Prostate gland (tissue), 2 donors: ENCODE measurements around the gene ARL6IP1.

Source experiments
- POLR2A ChIP-seq: fragments of 450-650 bp; IDR thresholded peaks from one replicate; pipeline ENCODE4 v1.6.1; 2016; ENCODE audit warnings: antibody characterized with exemption, mild to moderate bottlenecking
- POLR2AphosphoS5 ChIP-seq: sonication (generic); formaldehyde crosslinking; IDR thresholded peaks from one replicate; pipeline ENCODE4 v1.6.1; 2017; ENCODE audit warnings: antibody characterized with exemption
- TF ChIP-seq, protein P1 (sequence below), 4 experiments: fragments of 200-600 bp in 2 of 4; fragments of 450-650 bp in 2 of 4; sonication (generic) in 2 of 4; IDR thresholded peaks; 1 replicate in 3 of 4; 2 replicates in 1 of 4; pipeline ENCODE4 v1.5.1; 2016 to 2019; ENCODE audit warnings: antibody characterized with exemption in 4 of 4, mild to moderate bottlenecking in 2 of 4, moderate library complexity in 2 of 4

DNA sequence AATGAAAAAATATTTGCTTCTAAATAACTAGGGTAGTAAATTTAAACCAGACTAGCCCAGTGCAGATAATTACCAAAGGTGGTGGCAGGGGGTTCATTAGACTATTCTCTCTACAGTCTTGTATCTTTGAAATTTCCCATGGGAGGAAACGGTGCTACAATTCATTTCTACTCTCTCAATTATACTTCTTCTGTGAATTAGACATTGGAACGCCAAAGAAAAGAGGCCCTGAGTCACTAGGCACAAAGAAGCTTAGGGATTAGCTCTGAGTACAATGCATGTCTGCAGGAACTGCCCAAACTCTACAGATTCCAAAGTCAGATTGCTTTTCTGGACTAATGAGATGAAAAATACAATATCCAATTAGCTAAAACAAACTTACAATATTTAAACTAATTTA lies 30.7 kb upstream of the ARL6IP1 start:
- TF ChIP-seq, protein P1, sequence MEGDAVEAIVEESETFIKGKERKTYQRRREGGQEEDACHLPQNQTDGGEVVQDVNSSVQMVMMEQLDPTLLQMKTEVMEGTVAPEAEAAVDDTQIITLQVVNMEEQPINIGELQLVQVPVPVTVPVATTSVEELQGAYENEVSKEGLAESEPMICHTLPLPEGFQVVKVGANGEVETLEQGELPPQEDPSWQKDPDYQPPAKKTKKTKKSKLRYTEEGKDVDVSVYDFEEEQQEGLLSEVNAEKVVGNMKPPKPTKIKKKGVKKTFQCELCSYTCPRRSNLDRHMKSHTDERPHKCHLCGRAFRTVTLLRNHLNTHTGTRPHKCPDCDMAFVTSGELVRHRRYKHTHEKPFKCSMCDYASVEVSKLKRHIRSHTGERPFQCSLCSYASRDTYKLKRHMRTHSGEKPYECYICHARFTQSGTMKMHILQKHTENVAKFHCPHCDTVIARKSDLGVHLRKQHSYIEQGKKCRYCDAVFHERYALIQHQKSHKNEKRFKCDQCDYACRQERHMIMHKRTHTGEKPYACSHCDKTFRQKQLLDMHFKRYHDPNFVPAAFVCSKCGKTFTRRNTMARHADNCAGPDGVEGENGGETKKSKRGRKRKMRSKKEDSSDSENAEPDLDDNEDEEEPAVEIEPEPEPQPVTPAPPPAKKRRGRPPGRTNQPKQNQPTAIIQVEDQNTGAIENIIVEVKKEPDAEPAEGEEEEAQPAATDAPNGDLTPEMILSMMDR (IDR thresholded peaks at IDR 0.05), result no peak
- TF ChIP-seq POLR2A (no peak), POLR2AphosphoS5 (no peak)
